Measurements from ENCODE around the gene LRRC4.

LRRC4 gene

DNA sequence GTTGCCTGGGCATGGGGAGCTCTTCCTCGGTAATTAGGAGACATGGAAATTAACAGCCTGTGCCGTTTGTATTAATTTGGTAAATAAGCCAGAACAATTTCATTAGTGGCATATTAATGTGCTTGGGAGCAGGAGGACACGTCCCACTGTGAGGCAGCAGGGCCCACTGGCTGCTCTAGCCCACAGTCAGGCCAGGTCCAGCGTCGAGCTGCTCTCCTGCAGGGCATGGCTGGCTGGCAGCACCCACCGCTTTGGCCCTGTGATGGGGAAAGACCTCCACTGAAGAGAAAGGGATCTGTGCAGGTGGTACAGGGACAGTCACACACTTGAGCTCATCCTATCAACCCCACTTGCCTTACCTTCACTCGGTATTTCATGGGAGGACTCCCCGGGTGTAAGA lies 37.5 kb upstream of the LRRC4 start:
- Histone ChIP-seq H2AFZ (ENCODE audit: low read length) (no peak overlapping the region), H3K79me2 (ENCODE audit: low read length) (peaks cover 51% of the 10 kb centered on the region), H3K4me2 (ENCODE audit: low read depth, low read length) (no peak overlapping the region), H3K4me3 (ENCODE audit: low read length) (no peak overlapping the region), H3K9me2 (replicated peaks; ENCODE audit: insufficient read depth, low read length) (no peaks in the 10 kb centered on the region), H3K9me3 (replicated peaks; ENCODE audit: insufficient read depth, low read length) (no peaks in the 10 kb centered on the region), H4K20me1 (ENCODE audit: insufficient read depth, low read length) (no peaks in the 10 kb centered on the region), H3K36me3 (replicated peaks; ENCODE audit: insufficient read depth, low read length) (no peaks in the 10 kb centered on the region), H3K27ac (ENCODE audit: low read length) (no peak overlapping the region), H3K9ac (ENCODE audit: low read length) (no peak overlapping the region), H3K27me3 (replicated peaks; ENCODE audit: insufficient read depth, low read length) (no peaks in the 10 kb centered on the region), H3F3A (ENCODE audit: insufficient read depth, low read length) (no peaks in the 10 kb centered on the region), H3K4me1 (ENCODE audit: low read length) (no peaks in the 10 kb centered on the region)
- no peak for TF ChIP-seq CTCF (IDR thresholded peaks at IDR 0.05; ENCODE audit: low read length)
- TF ChIP-seq EZH2 (optimal IDR thresholded peaks at IDR 0.05; ENCODE audit: low read depth, low read length) = no peak
- TF ChIP-seq EZH2phosphoT487 (IDR thresholded peaks at IDR 0.05; ENCODE audit: low read length) = no peak
- no peak for DNase-seq

- Histone ChIP-seq H3K27ac (ENCODE audit: low read length) (no peak overlapping the region), H3K4me1 (ENCODE audit: low read length) (no peaks in the 10 kb centered on the region), H3F3A (ENCODE audit: insufficient read depth, low read length) (no peaks in the 10 kb centered on the region), H3K4me3 (ENCODE audit: low read length) (no peak overlapping the region), H3K79me2 (ENCODE audit: low read length) (peaks cover 57% of the 10 kb centered on the region), H3K36me3 (replicated peaks; ENCODE audit: insufficient read depth, low read length) (no peaks in the 10 kb centered on the region), H2AFZ (ENCODE audit: low read length) (no peak overlapping the region), H3K9me2 (replicated peaks; ENCODE audit: insufficient read depth, low read length) (no peaks in the 10 kb centered on the region), H3K9ac (ENCODE audit: low read length) (no peak overlapping the region), H3K27me3 (replicated peaks; ENCODE audit: insufficient read depth, low read length) (no peaks in the 10 kb centered on the region), H4K20me1 (ENCODE audit: insufficient read depth, low read length) (no peaks in the 10 kb centered on the region), H3K9me3 (replicated peaks; ENCODE audit: insufficient read depth, low read length) (no peaks in the 10 kb centered on the region), H3K4me2 (ENCODE audit: low read depth, low read length) (no peak overlapping the region)
- TF ChIP-seq CTCF (IDR thresholded peaks at IDR 0.05; ENCODE audit: low read length) (no peak), EZH2 (optimal IDR thresholded peaks at IDR 0.05; ENCODE audit: low read depth, low read length) (no peak), EZH2phosphoT487 (IDR thresholded peaks at IDR 0.05; ENCODE audit: low read length) (no peak)
- DNase-seq = no peak
These were observed 36.7 kb upstream of the LRRC4 start for GRCh38 chr7:128067983-128068382.

GRCh38 chr7:128066858-128067257 lies 35.6 kb upstream of the LRRC4 start:
- Histone ChIP-seq H2AFZ (ENCODE audit: low read length) (no peak overlapping the region), H4K20me1 (ENCODE audit: insufficient read depth, low read length) (no peaks in the 10 kb centered on the region), H3K36me3 (replicated peaks; ENCODE audit: insufficient read depth, low read length) (no peaks in the 10 kb centered on the region), H3K9me3 (replicated peaks; ENCODE audit: insufficient read depth, low read length) (no peaks in the 10 kb centered on the region), H3K9ac (ENCODE audit: low read length) (no peak overlapping the region), H3K27me3 (replicated peaks; ENCODE audit: insufficient read depth, low read length) (no peaks in the 10 kb centered on the region), H3K4me2 (ENCODE audit: low read depth, low read length) (no peak overlapping the region), H3K4me1 (ENCODE audit: low read length) (no peaks in the 10 kb centered on the region), H3K4me3 (ENCODE audit: low read length) (no peak overlapping the region), H3K79me2 (ENCODE audit: low read length) (peaks cover 64% of the 10 kb centered on the region), H3K27ac (ENCODE audit: low read length) (no peak overlapping the region), H3F3A (ENCODE audit: insufficient read depth, low read length) (no peaks in the 10 kb centered on the region), H3K9me2 (replicated peaks; ENCODE audit: insufficient read depth, low read length) (no peaks in the 10 kb centered on the region)
- TF ChIP-seq EZH2phosphoT487 (IDR thresholded peaks at IDR 0.05; ENCODE audit: low read length) (no peak), CTCF (IDR thresholded peaks at IDR 0.05; ENCODE audit: low read length) (no peak), EZH2 (optimal IDR thresholded peaks at IDR 0.05; ENCODE audit: low read depth, low read length) (no peak)
- DNase-seq = no peak

Data from MM.1S (cell line).